HEK293T (cell line): ENCODE data around the gene SYCE3.

ENCODE experiments used
- CTCF ChIA-PET: fragments of 350-600 bp; formaldehyde crosslinking; extraction: SDS; loops from one replicate; lab custom pipeline; 2021; ENCODE audit warnings: antibody characterized with exemption, inconsistent platforms; lab: Yijun Ruan, JAX
- POLR2A ChIA-PET: fragments of 350-600 bp; formaldehyde crosslinking; extraction: SDS; loops from one replicate; lab custom pipeline; 2020; ENCODE audit warnings: antibody characterized with exemption, inconsistent platforms; lab: Yijun Ruan, JAX
- DNase-seq: peaks from one replicate; pipeline ENCODE4 v3.0.0; 2012; ENCODE audit warnings: mixed read lengths; ENCODE audit errors: extremely low spot score
- ARNT ChIP-seq: fragments of 450-650 bp; IDR thresholded peaks from 2 replicates; pipeline ENCODE4 v1.6.1; 2017; ENCODE audit warnings: mild to moderate bottlenecking
- BHLHE40 ChIP-seq: fragments of 450-650 bp; IDR thresholded peaks from 2 replicates; pipeline ENCODE4 v1.6.1; 2016; ENCODE audit warnings: mild to moderate bottlenecking, moderate library complexity, borderline replicate concordance
- CTBP1 ChIP-seq: fragments of 450-650 bp; IDR thresholded peaks from 2 replicates; pipeline ENCODE4 v1.6.1; 2016; ENCODE audit warnings: borderline replicate concordance
- ELF4 ChIP-seq: fragments of 450-650 bp; IDR thresholded peaks from 2 replicates; pipeline ENCODE4 v1.6.1; 2017; ENCODE audit warnings: antibody characterized with exemption
- FOXA1 ChIP-seq: fragments of 450-650 bp; IDR thresholded peaks from 2 replicates; pipeline ENCODE4 v1.6.1; 2016; ENCODE audit warnings: mild to moderate bottlenecking
- FOXK2 ChIP-seq: fragments of 450-650 bp; IDR thresholded peaks from 2 replicates; pipeline ENCODE4 v1.6.1; 2016; ENCODE audit warnings: mild to moderate bottlenecking
- FOXM1 ChIP-seq: fragments of 450-650 bp; IDR thresholded peaks from 2 replicates; pipeline ENCODE4 v1.6.1; 2017; ENCODE audit warnings: mild to moderate bottlenecking, borderline replicate concordance
- HDGF ChIP-seq: fragments of 450-650 bp; IDR thresholded peaks from 2 replicates; pipeline ENCODE4 v1.6.1; 2017; ENCODE audit warnings: antibody characterized with exemption, borderline replicate concordance
- L3MBTL2 ChIP-seq: fragments of 450-650 bp; conservative IDR thresholded peaks from 2 replicates; pipeline ENCODE4 v1.6.1; 2016; ENCODE audit warnings: mild to moderate bottlenecking
- LEF1 ChIP-seq: fragments of 450-650 bp; IDR thresholded peaks from 2 replicates; pipeline ENCODE4 v1.6.1; 2017; ENCODE audit warnings: mild to moderate bottlenecking, borderline replicate concordance
- NFRKB ChIP-seq: fragments of 450-650 bp; IDR thresholded peaks from 2 replicates; pipeline ENCODE4 v1.6.1; 2016; ENCODE audit warnings: mild to moderate bottlenecking, moderate library complexity
- PKNOX1 ChIP-seq: fragments of 450-650 bp; IDR thresholded peaks from 2 replicates; pipeline ENCODE4 v1.6.1; 2016
- SP1 ChIP-seq: fragments of 450-650 bp; IDR thresholded peaks from 2 replicates; pipeline ENCODE4 v1.6.1; 2017
- SUZ12 ChIP-seq: fragments of 450-650 bp; IDR thresholded peaks from 2 replicates; pipeline ENCODE4 v1.6.1; 2016; ENCODE audit warnings: mild to moderate bottlenecking
- TARDBP ChIP-seq: fragments of 450-650 bp; IDR thresholded peaks from 2 replicates; pipeline ENCODE4 v1.6.1; 2016
- ZNF384 ChIP-seq: fragments of 450-650 bp; IDR thresholded peaks from 2 replicates; pipeline ENCODE4 v1.6.1; 2016

SYCE3 gene

GRCh38 chr22:50568626-50569025 is 5.9 kb upstream of the SYCE3 start:
- ChIA-PET CTCF (no interaction called here), POLR2A (interaction anchor here (1.0 to 1.4 kb wide), 3 partner anchors 10 to 43 kb away, joined by 3 to 5 read pairs (median 4); partner anchors contain the start of genes CHKB and SCO2)
- no peak for DNase-seq
- no peak for TF ChIP-seq BHLHE40
- TF ChIP-seq FOXM1: no peak
- TF ChIP-seq SP1: no peak
- no peak for TF ChIP-seq PKNOX1
- TF ChIP-seq ELF4: no peak
- TF ChIP-seq TARDBP: no peak
- no peak for TF ChIP-seq L3MBTL2
- TF ChIP-seq SUZ12: no peak
- no peak for TF ChIP-seq ARNT
- no peak for TF ChIP-seq NFRKB

GRCh38 chr22:50567721-50568252 is 5.1 kb upstream of the SYCE3 start:
- ChIA-PET POLR2A (interaction anchor here (1.4 kb wide), 1 partner anchor 15 kb away, joined by 4 read pairs; the partner anchor contains the start of gene CHKB), CTCF (no interaction called here)
- no peak for DNase-seq
- TF ChIP-seq BHLHE40 (no peak), TARDBP (no peak), ARNT (no peak), FOXA1 (no peak), L3MBTL2 (no peak), PKNOX1 (no peak), SUZ12 (no peak), ZNF384 (no peak), SP1 (no peak), LEF1 (no peak)

DNA sequence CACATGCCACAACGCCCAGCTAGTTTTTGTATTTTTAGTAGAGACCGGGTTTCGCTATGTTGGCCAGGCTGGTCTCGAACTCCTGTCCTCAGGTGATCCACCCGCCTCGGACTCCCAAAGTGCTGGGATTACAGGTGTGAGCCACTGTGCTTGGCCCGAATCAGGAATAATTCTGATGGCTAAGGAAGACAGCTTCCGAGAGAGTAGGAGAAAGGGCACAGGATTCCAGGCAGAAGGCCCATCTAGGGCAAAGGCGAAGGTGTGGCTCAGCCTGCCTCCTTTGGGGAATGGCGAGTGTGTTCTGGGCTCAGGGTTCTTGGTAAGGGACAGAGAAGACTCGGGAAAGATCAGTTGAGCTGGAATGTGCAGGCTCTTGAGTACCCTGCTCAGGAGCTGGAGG is 1.6 kb upstream of the SYCE3 start:
- DNase-seq: no peak
- ChIA-PET POLR2A (interaction anchor here (1.4 to 4.2 kb wide), 4 partner anchors 9 to 39 kb away, joined by 3 to 59 read pairs (median 14); partner anchors contain the start of genes CHKB and SCO2), CTCF (interaction anchor here (2.0 kb wide), 2 partner anchors 23 to 57 kb away, joined by 7 to 10 read pairs; no protein-coding TSS in a partner anchor)
- TF ChIP-seq ELF4 (no peak), L3MBTL2 (no peak), PKNOX1 (no peak), SP1 (no peak), CTBP1 (no peak), ARNT (no peak), NFRKB (no peak), FOXM1 (no peak), HDGF (no peak), SUZ12 (no peak), FOXK2 (no peak)

DNA sequence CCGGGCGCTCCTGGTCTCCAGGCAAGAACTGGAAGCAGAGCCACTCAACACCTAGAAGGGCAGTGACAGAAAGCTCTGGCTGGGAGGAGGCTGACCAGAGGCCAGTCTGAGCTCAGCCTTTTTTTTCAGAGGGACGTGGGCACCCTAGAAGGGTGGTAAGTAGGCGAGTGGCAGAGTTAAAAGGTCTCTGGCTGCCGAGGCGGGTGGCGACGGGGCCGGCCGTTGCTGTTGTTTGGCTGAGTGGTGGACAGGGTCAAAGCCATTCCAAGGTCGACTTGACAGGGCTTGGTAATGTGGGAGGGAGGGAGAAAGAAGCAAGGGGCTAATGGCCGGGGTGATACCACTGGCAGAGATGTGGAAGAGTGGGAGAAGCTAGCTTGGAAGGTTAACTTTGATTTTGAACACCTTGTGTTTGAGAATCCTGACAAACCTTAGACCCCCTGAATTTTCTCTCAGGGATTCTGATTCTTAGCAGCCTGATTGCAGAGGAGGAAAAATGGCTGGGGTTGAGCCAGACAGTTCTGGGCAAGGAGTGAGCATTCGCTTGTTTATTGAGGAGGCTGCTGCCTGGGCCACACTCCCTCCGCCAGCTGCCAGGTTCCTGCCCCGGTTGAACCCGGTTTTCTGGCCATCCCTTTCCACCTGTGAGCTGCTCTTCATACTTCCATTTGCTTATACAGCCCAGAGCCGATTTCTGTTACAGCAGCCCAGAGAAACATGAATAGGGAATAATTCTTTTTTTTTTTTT is 868 bp upstream of the SYCE3 start:
- no peak for DNase-seq
- CTCF ChIA-PET: interaction anchor here (0.6 to 2.0 kb wide), 12 partner anchors 9 to 128 kb away, joined by 3 to 12 read pairs (median 6); partner anchors contain the start of genes KLHDC7B and SCO2
- POLR2A ChIA-PET: interaction anchor here (0.6 to 4.2 kb wide), 8 partner anchors 9 to 139 kb away, joined by 3 to 59 read pairs (median 3); partner anchors contain the start of genes CHKB and SCO2
- TF ChIP-seq ARNT: no peak
- no peak for TF ChIP-seq LEF1
- TF ChIP-seq FOXA1: no peak
- no peak for TF ChIP-seq ZNF384
- no peak for TF ChIP-seq FOXK2
- no peak for TF ChIP-seq FOXM1
- TF ChIP-seq HDGF: no peak
- TF ChIP-seq SUZ12: no peak
- TF ChIP-seq ELF4: no peak
- TF ChIP-seq CTBP1: no peak
- TF ChIP-seq L3MBTL2: no peak
- no peak for TF ChIP-seq TARDBP
- TF ChIP-seq SP1: no peak
- TF ChIP-seq BHLHE40: no peak
- no peak for TF ChIP-seq PKNOX1
- no peak for TF ChIP-seq NFRKB

GRCh38 chr22:50561401-50562358 is 1.0 kb downstream of the SYCE3 start:
- no peak for DNase-seq
- ChIA-PET CTCF (no interaction called here), POLR2A (no interaction called here)
- TF ChIP-seq BHLHE40 (no peak), FOXM1 (no peak), LEF1 (no peak), ARNT (no peak), HDGF (no peak), CTBP1 (no peak), FOXK2 (no peak), L3MBTL2 (no peak), PKNOX1 (no peak)
